ENCODE measurements around the gene IL4. TPM values are rescaled to one million over a fixed set of nuclear protein-coding genes. Genes with fewer than 3 reads are reported as not detected.

Gene IL4
- total RNA-seq, 2 donors from 2014 or later: not detected

GRCh38 chr5:132648355-132648754 is 25.4 kb upstream of the IL4 start:
- Mint-ChIP-seq H3K4me1 (peaks cover 6% of the 10 kb centered on the region), H3K27me3 (peaks cover 5% of the 10 kb centered on the region), H3K36me3 (ENCODE audit: low read depth) (peaks cover 2% of the 10 kb centered on the region), H3K4me3 (no peak overlapping the region), H3K27ac (no peak overlapping the region), H3K9me3 (peaks cover 15% of the 10 kb centered on the region)
- ATAC-seq (replicated peaks): no peak

DNA sequence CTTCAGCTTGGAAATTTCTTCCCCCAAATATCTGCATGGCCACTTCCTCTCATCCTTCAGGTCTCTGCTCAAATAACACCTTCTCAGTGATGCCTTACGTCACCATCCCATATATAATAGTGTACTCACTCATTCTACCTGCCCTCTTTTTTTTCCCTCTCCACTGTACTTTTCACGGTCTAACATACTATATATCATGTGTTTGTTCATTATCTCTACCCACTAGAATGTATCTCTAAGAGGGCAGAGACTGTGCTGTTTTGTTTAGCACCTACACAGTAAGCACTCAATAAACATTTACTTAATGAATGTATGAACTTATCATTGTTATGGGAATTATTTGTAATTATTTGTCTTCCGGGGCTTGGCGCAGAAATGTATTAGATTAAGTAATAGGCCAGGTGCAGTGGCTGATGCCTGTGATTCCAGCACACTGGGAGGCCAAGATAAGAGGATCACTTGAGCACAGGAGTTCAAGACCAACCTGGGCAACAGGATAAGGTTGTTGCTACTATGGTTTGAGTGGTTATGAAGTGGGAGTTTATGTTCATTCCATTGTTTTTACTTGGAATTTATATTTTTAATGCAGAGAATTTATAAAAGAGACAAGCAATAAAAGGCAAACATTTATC is 21.8 kb upstream of the IL4 start:
- Mint-ChIP-seq H3K4me3 (no peak overlapping the region), H3K27ac (no peak overlapping the region), H3K36me3 (ENCODE audit: low read depth) (no peaks in the 10 kb centered on the region), H3K27me3 (peaks cover 24% of the 10 kb centered on the region), H3K4me1 (no peaks in the 10 kb centered on the region), H3K9me3 (peaks cover 9% of the 10 kb centered on the region)
- no peak for ATAC-seq (replicated peaks)

- Mint-ChIP-seq H3K4me3 (no peak overlapping the region), H3K4me1 (peaks cover 5% of the 10 kb centered on the region), H3K9me3 (no peaks in the 10 kb centered on the region), H3K36me3 (ENCODE audit: low read depth) (no peaks in the 10 kb centered on the region), H3K27me3 (peaks cover 22% of the 10 kb centered on the region), H3K27ac (no peak overlapping the region)
- no peak for ATAC-seq (replicated peaks)
Observed at GRCh38 chr5:132653716-132654115, 20.1 kb upstream of the IL4 start.

- H3K9me3 Mint-ChIP-seq: no peaks in the 10 kb centered on the region
- ATAC-seq (replicated peaks): peak; percentile 54
- H3K27ac Mint-ChIP-seq: no peak overlapping the region
- H3K4me1 Mint-ChIP-seq: peaks cover 5% of the 10 kb centered on the region
- H3K4me3 Mint-ChIP-seq: peak overlapping the region; percentile 56
- no peaks in the 10 kb centered on the region for H3K36me3 Mint-ChIP-seq (ENCODE audit: low read depth)
- H3K27me3 Mint-ChIP-seq: peaks cover 22% of the 10 kb centered on the region
Observed at GRCh38 chr5:132655821-132656773, 17.7 kb upstream of the IL4 start.

- peaks cover 5% of the 10 kb centered on the region for H3K4me1 Mint-ChIP-seq
Observed at GRCh38 chr5:132656774-132657355, 16.9 kb upstream of the IL4 start.

DNA sequence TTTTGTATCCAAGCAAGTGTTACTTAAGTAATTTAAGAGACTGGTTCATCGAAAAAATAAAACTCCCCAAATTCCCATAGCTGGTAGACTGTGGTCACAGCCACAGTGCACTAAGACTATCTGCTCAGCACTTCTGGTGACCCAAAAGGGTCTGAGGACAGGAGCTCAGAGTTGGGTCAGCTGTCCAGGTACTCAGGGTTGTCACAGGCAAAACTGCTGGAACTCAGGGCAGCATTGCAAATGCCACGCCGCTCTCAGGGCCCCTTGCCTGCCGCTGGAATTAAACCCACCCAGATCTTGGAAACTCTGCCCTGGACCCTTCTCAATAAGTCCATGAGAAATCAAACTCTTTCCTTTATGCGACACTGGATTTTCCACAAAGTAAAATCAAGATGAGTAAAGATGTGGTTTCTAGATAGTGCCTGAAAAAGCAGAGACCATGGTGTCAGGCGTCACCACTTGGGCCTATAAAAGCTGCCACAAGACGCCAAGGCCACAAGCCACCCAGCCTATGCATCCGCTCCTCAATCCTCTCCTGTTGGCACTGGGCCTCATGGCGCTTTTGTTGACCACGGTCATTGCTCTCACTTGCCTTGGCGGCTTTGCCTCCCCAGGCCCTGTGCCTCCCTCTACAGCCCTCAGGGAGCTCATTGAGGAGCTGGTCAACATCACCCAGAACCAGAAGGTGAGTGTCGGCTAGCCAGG is 16.0 kb upstream of the IL4 start, which contains the start of gene IL13:
Gene IL13 (plus strand): TSS at position 498 of the 705 bp plus-strand sequence. CDS start 14 bp downstream, at position 512.
- Mint-ChIP-seq H3K4me3 (peak within 1 kb of the TSS; percentile 56), H3K27ac (no peak within 1 kb of the TSS), H3K9me3 (no peaks in the 10 kb centered on the region), H3K4me1 (peaks cover 6% of the 10 kb centered on the region), H3K36me3 (ENCODE audit: low read depth) (no peaks in the 10 kb centered on the region), H3K27me3 (peaks cover 22% of the 10 kb centered on the region)
- peak; percentile 46 for ATAC-seq (replicated peaks)

More at GRCh38 chr5:132656774-132657355, 16.9 kb upstream of the IL4 start:
- H3K4me3 Mint-ChIP-seq: peak overlapping the region; percentile 56
- peaks cover 22% of the 10 kb centered on the region for H3K27me3 Mint-ChIP-seq
- no peaks in the 10 kb centered on the region for H3K36me3 Mint-ChIP-seq (ENCODE audit: low read depth)
- ATAC-seq (replicated peaks): no peak
- H3K27ac Mint-ChIP-seq: no peak overlapping the region
- H3K9me3 Mint-ChIP-seq: no peaks in the 10 kb centered on the region

- no peaks in the 10 kb centered on the region for H3K9me3 Mint-ChIP-seq
- no peaks in the 10 kb centered on the region for H3K36me3 Mint-ChIP-seq (ENCODE audit: low read depth)
- H3K4me1 Mint-ChIP-seq: peaks cover 13% of the 10 kb centered on the region
- H3K27ac Mint-ChIP-seq: no peak overlapping the region
- no peak for ATAC-seq (replicated peaks)
- H3K4me3 Mint-ChIP-seq: peak overlapping the region; percentile 56
- H3K27me3 Mint-ChIP-seq: peaks cover 19% of the 10 kb centered on the region
Observed at GRCh38 chr5:132658381-132659302, 15.1 kb upstream of the IL4 start.

GRCh38 chr5:132659598-132660493 is 13.9 kb upstream of the IL4 start:
- Mint-ChIP-seq H3K9me3 (no peaks in the 10 kb centered on the region), H3K36me3 (ENCODE audit: low read depth) (no peaks in the 10 kb centered on the region), H3K4me3 (peak overlapping the region; percentile 4), H3K4me1 (peaks cover 18% of the 10 kb centered on the region), H3K27me3 (peaks cover 10% of the 10 kb centered on the region), H3K27ac (no peak overlapping the region)
- no peak for ATAC-seq (replicated peaks)

DNA sequence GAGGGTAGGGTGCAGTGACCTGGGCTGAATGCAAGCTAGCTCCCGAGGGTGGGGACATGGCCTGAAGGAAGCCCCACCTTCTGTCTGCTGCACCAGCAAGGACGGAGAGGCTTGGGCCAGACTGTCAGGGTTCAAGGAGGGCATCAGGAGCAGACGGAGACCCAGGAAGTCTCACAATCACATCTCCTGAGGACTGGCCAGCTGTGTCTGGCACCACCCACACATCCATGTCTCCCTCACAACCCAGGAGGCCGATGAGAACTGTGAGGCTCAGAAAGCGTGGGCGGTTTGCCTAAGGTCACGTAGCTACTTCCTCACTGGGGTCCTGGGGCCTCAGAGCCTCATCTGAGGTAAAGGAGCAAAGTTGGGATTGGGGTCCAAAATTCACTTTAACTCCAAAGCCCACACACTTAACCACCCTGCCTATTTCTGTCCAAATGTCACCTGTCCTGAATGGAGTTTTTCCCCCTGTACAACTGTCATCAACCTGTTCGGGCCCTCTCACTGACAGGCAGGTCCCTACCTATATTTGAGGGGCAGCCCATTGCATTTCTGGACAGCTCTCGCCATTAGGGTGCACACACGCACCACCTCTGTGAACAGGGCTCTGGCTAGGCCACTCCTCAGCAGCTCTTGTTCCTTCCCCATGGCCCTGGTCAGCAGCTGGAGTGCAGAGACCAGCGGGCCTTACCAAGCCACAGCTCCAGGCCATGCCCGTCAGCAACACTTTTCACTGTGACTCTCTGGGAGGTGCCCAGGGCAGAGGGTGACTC is 12.4 kb upstream of the IL4 start:
- no peak for ATAC-seq (replicated peaks)
- Mint-ChIP-seq H3K36me3 (ENCODE audit: low read depth) (no peaks in the 10 kb centered on the region), H3K4me3 (no peak overlapping the region), H3K27ac (no peak overlapping the region), H3K9me3 (no peaks in the 10 kb centered on the region), H3K27me3 (peaks cover 8% of the 10 kb centered on the region), H3K4me1 (peaks cover 18% of the 10 kb centered on the region)

DNA sequence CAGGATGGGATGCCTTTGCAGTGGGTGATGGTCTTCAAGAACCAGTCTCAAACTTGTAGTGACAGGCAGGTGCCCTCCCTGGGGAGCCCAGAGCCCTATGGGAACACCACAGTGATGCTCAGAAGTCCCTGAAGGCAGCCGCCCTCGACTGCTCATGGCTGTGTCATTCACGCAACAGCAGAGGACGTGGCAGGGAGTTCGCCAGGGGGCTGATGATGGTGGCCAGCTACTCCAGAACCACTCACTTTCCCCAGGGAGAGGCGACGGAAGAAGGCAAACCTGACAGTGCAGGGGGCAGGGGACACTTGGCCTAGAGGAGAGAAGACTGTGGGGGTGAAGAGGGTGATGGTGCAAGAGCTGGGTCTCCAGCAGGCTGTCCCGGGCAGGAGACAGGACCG is 11.8 kb upstream of the IL4 start:
- Mint-ChIP-seq H3K36me3 (ENCODE audit: low read depth) (no peaks in the 10 kb centered on the region), H3K9me3 (no peaks in the 10 kb centered on the region), H3K4me3 (no peak overlapping the region), H3K4me1 (peaks cover 19% of the 10 kb centered on the region), H3K27ac (no peak overlapping the region), H3K27me3 (peaks cover 4% of the 10 kb centered on the region)
- no peak for ATAC-seq (replicated peaks)

DNA sequence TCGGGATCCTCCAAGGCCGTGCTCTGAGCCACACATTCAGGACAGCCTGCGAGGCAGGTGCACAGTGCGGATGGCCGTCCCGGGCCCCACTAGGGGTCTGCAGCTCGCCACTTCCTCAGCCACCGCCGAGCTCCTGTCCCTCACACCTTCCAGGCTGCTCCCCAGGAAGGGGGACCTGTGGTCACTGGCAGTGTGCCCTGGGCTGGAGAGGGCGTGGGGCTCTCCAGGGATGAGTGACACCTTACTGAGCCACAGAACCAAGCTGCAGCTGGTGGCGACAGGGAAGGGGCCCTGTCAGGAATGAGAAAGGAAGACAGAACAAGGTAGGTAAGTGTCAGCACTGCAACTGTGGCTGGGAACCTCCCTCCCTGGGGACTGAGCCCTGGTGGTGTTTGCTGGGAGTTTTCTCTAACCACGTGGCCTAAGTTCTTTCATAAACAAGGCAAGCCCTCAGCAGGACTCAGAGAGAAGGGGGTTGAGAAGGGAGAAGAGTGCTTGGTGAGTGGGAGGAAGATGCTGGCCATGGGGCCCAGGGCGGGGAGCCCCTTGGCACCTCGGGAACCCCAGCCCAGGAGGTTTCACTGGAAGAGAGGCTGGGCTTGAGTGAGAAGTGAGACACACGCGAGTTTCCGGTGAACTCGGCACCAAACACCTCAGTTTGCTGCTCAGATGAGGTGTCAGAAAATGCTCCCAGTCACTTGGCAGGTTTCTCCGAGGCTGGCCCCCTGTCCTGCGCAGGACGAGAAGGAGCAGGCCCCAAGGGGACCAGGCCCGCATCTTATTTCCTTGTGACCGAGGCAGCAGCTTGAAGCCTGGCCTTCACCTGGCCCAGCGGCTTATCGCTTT is 10.6 kb upstream of the IL4 start:
- Mint-ChIP-seq H3K4me3 (peak overlapping the region; percentile 69), H3K4me1 (peaks cover 21% of the 10 kb centered on the region)

More for the DNA sequence above, 10.6 kb upstream of the IL4 start:
- Mint-ChIP-seq H3K9me3 (no peaks in the 10 kb centered on the region), H3K36me3 (ENCODE audit: low read depth) (no peaks in the 10 kb centered on the region), H3K27ac (peak overlapping the region; percentile 68), H3K27me3 (peaks cover 7% of the 10 kb centered on the region)
- peak; percentile 82 for ATAC-seq (replicated peaks)
